Kasumi-1 (cell line): Measurements from ENCODE around the gene CHMP6.

Experiments used
- DNase-seq, 2 experiments: peaks; one replicate each; lab custom pipeline; 2025; lab: John Stamatoyannopoulos, UW

CHMP6 gene

GRCh38 chr17:80956321-80957190, 35.1 kb upstream of the CHMP6 start:
- DNase-seq, result no peak

- DNase-seq, result no peak
These were observed 34.1 kb upstream of the CHMP6 start for GRCh38 chr17:80957461-80957941.

GRCh38 chr17:80959330-80960036, 32.2 kb upstream of the CHMP6 start:
- no peak for DNase-seq

- no peak for DNase-seq
These were observed 31.4 kb upstream of the CHMP6 start for GRCh38 chr17:80960037-80960796.

DNA sequence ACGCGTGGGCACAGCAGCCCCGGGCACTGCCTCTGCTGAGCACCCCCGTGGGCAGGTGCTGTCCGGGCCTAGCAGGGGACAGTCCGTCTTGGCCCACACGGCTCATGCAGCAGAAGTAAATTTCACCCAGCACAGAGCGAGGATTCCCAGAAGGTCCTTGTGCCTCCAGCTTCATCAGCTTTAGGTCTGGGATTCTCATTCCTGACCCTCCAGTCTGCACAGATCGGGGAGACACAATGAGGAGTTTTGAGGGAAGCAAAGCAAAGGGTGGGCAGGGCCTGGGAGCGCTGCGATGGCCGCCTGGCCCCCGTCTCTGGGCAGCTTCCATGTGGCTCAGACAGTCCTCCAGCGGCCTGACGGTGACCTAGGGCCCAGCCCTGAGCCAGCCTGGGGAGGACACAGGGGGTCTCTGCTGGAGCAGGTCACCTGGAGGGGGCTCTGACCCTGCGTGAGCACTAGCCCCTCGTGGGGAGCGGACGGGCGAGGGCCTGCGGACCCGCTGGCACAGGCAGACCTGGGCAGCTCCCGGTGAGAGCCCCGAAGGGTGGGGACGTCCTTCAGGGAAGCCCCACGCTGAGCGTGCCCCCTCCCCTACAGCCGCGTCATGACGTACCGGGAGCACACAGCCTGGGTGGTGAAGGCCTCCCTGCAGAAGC, 30.7 kb upstream of the CHMP6 start:
- no peak for DNase-seq

GRCh38 chr17:80961541-80962330, 29.9 kb upstream of the CHMP6 start:
- no peak for DNase-seq

- DNase-seq, result no peak
These were observed 29.0 kb upstream of the CHMP6 start for GRCh38 chr17:80962356-80963329.

DNA sequence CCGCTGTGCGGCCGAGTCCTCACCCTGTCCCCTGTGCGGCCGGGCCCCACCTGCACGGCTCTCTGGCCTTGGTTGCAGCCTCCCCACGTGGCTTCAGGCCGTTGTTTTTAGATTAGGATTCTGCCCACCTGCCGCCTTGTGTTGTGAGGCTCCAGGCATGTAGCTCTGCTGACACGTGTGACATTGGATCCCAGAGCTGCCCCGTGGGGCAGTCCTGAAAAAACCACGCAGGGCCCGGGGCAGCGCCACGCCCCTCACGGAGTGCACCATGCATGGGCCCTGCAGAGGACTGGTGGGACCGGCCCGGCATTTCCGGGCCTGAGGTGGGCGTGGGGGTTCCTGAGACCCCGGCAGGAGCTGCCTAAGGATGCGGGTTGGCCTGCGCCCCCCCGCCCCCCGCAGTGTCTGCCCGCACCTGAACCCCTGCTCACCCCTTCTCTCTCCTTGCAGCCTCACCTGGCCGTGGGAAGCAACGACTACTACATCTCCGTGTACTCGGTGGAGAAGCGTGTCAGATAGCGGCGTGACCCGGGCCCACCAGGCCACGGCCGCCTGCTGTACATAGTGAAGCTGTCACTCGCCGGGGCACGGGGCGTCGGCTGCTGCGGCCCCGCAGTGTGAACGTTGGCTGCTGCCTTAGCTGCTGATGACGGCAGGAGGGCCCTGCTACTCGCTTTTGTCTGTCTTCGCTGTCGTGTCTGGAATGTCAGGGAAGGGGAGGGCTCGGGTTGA, 27.7 kb upstream of the CHMP6 start:
- DNase-seq, result no peak

DNA sequence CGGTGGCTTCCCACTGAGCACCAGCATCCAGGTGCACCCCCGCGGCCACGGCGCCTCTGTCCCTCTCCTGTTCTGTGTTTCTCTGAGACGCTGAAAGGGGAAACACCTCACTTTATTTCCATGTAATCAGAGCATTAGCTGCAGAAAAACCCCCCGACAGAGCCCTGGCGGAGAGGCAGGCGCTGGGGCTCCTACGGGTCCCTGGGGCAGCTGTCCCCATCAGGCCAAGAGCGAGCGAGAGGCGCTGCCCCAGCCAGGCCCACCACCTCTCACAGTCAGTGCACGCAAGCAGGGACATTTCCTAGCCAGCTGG, 27.1 kb upstream of the CHMP6 start:
- DNase-seq, result no peak

DNA sequence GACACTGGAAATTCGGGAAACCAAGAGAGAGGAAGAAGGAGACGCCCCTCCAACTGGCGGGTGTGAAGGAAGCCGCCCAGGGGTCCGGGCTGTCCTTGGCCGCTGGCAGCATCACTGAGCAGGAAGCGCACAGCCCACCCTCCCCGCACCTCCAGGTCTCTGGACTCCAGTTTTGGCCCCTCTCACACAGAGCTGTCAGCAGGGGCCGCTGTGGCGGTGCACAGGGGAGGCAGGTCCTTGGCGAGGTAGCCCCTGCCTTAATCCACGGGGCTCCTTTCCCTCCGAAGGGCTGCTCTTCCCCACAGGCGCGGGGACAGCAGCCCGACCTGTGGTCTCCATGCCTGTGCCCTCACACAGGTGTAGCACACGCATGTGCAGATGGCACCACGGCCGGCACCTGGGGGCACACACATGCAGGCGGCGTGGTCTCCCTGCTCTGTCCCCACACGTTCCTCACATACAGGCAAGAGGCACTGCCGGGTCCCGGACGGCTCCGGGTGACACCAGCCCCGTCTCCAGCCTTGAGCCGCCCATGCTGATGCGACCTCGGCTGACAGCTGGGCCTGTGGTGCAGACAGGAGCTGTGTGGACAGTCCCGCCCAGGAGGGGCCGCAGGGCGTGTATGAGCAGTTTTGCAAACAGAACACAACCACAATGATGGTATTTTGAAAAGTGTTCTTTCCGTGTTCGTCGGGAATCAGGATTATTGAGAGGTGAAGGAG, 26.6 kb upstream of the CHMP6 start:
- DNase-seq, result no peak

DNA sequence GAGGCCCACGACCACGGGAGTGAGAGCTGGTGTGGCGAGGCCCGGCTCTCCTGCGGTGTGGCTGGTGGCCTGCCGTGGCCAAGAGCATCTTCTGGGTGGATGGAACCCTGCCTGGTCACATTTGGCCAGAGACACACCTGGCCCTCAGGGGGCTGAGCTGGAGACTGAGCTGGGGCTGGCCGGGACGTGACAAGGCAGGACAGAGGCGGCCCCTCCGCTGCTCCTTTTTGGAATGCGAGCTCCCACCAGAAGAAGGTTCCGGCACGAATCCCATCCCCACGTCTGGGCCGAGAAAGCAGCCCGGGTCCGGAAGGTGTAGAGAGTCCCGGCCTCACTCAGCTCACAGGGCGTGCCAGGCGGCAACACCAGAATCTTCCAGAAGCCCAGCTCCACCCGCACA, 26.0 kb upstream of the CHMP6 start:
- no peak for DNase-seq

DNA sequence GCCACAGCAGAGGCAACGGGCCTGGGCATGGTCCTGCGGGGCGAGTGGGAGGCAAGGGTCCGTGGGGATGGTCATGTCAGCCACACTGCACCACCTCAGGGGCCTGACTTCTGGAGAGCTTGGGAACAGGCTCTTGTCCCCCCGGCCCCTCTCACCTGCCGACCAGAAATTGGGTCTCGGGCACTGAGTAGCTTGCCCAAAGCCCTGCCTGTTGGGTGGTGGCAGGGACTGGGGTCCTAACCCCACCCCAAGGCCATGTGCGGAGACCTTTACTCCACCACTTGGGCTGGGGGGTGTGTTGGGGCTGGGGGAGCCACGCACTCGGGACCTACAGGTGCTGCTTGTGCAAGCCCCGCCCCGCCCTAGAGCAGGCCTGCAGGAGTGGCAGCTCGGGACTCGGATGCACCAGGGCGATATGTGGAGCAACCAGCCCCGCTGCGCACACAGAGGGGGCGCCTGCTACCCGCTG, 24.2 kb upstream of the CHMP6 start:
- no peak for DNase-seq

GRCh38 chr17:80968602-80969029, 23.0 kb upstream of the CHMP6 start:
- DNase-seq, result no peak

GRCh38 chr17:80969030-80969673, 22.5 kb upstream of the CHMP6 start:
- peak; percentile 26 to 38 for DNase-seq

DNA sequence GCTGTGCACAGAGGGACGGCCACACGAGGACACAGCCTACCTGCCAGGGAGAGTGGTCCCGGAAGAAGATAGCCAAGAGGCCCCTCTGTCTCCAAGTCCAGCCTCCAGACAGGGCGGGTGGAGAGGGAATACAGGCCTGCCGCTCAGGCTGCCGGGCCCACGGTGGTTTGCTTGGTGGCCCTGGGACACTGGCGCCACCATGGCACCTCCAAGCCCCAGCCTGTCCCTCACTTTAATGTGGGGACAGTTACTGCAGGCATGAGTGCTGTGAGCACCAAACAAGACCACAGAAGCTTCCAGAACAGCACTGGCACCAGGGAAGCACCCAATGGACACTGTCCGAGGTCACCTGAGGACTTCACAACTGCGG, 22.0 kb upstream of the CHMP6 start:
- DNase-seq, result no peak

DNA sequence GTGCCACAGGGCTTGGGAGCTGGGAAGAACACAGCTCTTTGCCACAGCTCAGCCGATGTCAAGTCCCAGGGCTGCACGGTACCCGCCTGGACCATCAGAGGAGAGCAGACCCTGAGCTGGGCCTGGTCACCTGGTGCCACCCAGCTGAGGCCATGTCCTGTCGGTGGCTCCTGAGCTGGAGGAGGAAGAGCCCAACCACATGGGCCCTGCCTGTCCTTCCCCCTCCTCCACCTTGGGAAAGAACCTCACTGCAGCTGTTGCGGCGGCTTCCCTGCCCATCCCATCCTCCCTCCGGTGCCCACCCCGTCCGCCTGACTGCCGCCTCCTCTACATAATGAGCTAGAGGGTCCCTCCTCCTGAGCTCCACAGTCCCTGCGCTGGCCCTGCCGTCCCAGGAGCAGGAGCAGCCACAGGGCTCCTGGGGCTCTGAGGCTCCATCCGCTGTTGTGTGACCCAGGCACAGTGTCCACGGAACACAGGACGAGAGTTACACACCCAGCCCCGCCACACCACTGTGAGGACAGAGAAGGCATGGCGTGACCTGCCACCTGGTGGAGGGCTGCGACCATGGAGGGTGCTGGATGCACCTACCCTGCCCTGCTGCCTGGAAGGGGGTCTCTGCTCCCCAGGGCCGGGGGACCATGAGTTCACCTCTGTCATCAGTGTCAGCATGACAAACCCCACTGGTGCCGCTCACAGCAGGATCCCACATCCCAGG, 21.4 kb upstream of the CHMP6 start:
- DNase-seq, result peak; percentile 19 to 38
